ENCODE data around the gene DTD1. TPM values are rescaled to one million over a fixed set of nuclear protein-coding genes. Genes with fewer than 3 reads are reported as not detected.

Gene DTD1
- total RNA-seq, 1 experiment from 2014 or later, result 109 TPM

DNA sequence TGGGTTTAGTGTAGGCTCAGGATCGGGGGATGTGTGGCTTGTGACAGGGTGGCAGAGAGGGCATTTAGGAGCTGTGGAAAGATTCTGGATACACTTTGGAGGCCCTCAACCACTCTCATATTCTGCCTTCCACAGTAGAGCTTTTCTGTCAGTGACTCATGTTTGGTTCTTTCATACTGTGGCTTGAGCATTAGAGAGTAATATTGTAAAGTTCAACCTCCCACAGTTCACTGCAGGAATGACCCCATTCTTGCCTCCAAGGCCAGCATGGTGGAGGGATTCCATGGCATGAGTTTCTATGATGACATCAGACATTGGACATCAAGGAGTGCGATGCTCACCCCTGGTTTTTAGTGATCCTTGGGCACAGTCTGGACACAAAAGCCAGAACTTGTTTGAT, 50.9 kb downstream of the DTD1 start:
- no peak overlapping the region for H3K4me3 Mint-ChIP-seq (ENCODE audit: unreplicated experiment)
- no peaks in the 10 kb centered on the region for H3K36me3 ChIP-seq (ENCODE audit: control insufficient read depth, insufficient read depth, low read length)
- peaks cover 38% of the 10 kb centered on the region for H3K4me1 ChIP-seq
- peak overlapping the region; percentile 34 for H3K27ac Mint-ChIP-seq (ENCODE audit: unreplicated experiment)
- TF ChIP-seq, protein P1, sequence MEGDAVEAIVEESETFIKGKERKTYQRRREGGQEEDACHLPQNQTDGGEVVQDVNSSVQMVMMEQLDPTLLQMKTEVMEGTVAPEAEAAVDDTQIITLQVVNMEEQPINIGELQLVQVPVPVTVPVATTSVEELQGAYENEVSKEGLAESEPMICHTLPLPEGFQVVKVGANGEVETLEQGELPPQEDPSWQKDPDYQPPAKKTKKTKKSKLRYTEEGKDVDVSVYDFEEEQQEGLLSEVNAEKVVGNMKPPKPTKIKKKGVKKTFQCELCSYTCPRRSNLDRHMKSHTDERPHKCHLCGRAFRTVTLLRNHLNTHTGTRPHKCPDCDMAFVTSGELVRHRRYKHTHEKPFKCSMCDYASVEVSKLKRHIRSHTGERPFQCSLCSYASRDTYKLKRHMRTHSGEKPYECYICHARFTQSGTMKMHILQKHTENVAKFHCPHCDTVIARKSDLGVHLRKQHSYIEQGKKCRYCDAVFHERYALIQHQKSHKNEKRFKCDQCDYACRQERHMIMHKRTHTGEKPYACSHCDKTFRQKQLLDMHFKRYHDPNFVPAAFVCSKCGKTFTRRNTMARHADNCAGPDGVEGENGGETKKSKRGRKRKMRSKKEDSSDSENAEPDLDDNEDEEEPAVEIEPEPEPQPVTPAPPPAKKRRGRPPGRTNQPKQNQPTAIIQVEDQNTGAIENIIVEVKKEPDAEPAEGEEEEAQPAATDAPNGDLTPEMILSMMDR (IDR thresholded peaks at IDR 0.05; ENCODE audit: insufficient read depth in 1 of 2, low read depth in 1 of 2, low read length in 1 of 2, severe bottlenecking in 1 of 2, unreplicated experiment in 1 of 2), result no peak
- no peaks in the 10 kb centered on the region for H3K27me3 ChIP-seq (replicated peaks; ENCODE audit: control insufficient read depth, insufficient read depth, low read length)
- peaks cover 12% of the 10 kb centered on the region for H3K36me3 Mint-ChIP-seq (ENCODE audit: insufficient read depth, unreplicated experiment)
- no peak overlapping the region for H3K4me3 ChIP-seq (ENCODE audit: low read depth, low read length)
- POLR2A ChIA-PET, result no interaction called here
- intact Hi-C loops (cut with micrococcal nuclease; ENCODE audit: unreplicated experiment), result loop anchor here (10.0 kb wide), 3 partner anchors 56 to 224 kb away; no protein-coding TSS in a partner anchor
- CTCF ChIA-PET, result interaction anchor here (0.6 kb wide), 1 partner anchor 53 kb away, joined by 3 read pairs; no protein-coding TSS in a partner anchor
- no TSS peak for BruUV-seq (replicated peaks)
- no peaks in the 10 kb centered on the region for H3K27me3 Mint-ChIP-seq (ENCODE audit: insufficient read depth, unreplicated experiment)
- H3K9me3 Mint-ChIP-seq (ENCODE audit: unreplicated experiment), result peaks cover 14% of the 10 kb centered on the region
- no peaks in the 10 kb centered on the region for H3K9me3 ChIP-seq
- DNase-seq, result no peak
- H3K4me1 Mint-ChIP-seq (ENCODE audit: low read depth, unreplicated experiment), result peaks cover 35% of the 10 kb centered on the region

DNA sequence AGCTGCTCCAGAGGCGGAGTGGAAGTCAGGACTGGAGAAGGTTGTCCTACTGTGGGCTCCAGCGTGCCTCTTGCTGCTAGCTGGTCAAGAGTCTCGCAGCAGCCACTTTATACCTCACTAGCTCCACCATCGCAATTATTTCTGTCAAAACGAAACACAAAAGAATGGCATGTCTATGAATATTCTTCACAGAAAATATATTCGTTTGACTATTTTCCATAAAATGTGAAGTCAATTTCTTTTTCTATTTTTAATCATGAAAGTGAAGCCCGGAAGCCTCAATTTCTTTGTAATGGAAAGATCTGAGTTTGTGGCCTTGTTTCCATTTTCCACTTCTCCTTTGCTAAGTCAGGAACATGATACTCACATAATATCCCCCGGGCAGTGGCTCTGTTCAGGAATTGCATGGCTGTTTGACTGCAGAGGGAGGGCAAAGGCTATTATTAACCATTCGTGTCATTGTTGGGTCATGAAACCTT, 51.7 kb downstream of the DTD1 start:
- TF ChIP-seq, protein P1 (IDR thresholded peaks at IDR 0.05; ENCODE audit: insufficient read depth in 1 of 2, low read depth in 1 of 2, low read length in 1 of 2, severe bottlenecking in 1 of 2, unreplicated experiment in 1 of 2), result no peak
- intact Hi-C loops (cut with micrococcal nuclease; ENCODE audit: unreplicated experiment), result loop anchor here (10.0 kb wide), 3 partner anchors 55 to 225 kb away; no protein-coding TSS in a partner anchor
- H3K36me3 ChIP-seq (ENCODE audit: control insufficient read depth, insufficient read depth, low read length), result no peaks in the 10 kb centered on the region
- no peaks in the 10 kb centered on the region for H3K27me3 Mint-ChIP-seq (ENCODE audit: insufficient read depth, unreplicated experiment)
- H3K4me1 ChIP-seq, result peaks cover 30% of the 10 kb centered on the region
- H3K27me3 ChIP-seq (replicated peaks; ENCODE audit: control insufficient read depth, insufficient read depth, low read length), result no peaks in the 10 kb centered on the region
- peaks cover 13% of the 10 kb centered on the region for H3K36me3 Mint-ChIP-seq (ENCODE audit: insufficient read depth, unreplicated experiment)
- no peaks in the 10 kb centered on the region for H3K9me3 ChIP-seq
- ChIA-PET CTCF (no interaction called here), POLR2A (no interaction called here)
- H3K4me3 ChIP-seq (ENCODE audit: low read depth, low read length), result no peak overlapping the region
- DNase-seq, result no peak
- no peak overlapping the region for H3K27ac Mint-ChIP-seq (ENCODE audit: unreplicated experiment)
- H3K9me3 Mint-ChIP-seq (ENCODE audit: unreplicated experiment), result peaks cover 14% of the 10 kb centered on the region
- H3K4me1 Mint-ChIP-seq (ENCODE audit: low read depth, unreplicated experiment), result peaks cover 30% of the 10 kb centered on the region
- BruUV-seq (replicated peaks), result no TSS peak
- H3K4me3 Mint-ChIP-seq (ENCODE audit: unreplicated experiment), result no peak overlapping the region

- no peaks in the 10 kb centered on the region; the same call in 1 of the 2 replicates for H3K36me3 ChIP-seq (ENCODE audit: control insufficient read depth, insufficient read depth, low read length)
- H3K4me3 ChIP-seq (ENCODE audit: low read depth, low read length), result no peak overlapping the region
- H3K4me1 Mint-ChIP-seq (ENCODE audit: low read depth, unreplicated experiment), result peaks cover 20% of the 10 kb centered on the region
- no TSS peak for BruUV-seq (replicated peaks)
- intact Hi-C loops (cut with micrococcal nuclease; ENCODE audit: unreplicated experiment), result no loop called here
- H3K9me3 Mint-ChIP-seq (ENCODE audit: unreplicated experiment), result no peaks in the 10 kb centered on the region
- TF ChIP-seq, protein P1 (IDR thresholded peaks at IDR 0.05; ENCODE audit: insufficient read depth in 1 of 2, low read depth in 1 of 2, low read length in 1 of 2, severe bottlenecking in 1 of 2, unreplicated experiment in 1 of 2), result no peak
- H3K27me3 ChIP-seq (replicated peaks; ENCODE audit: control insufficient read depth, insufficient read depth, low read length), result no peaks in the 10 kb centered on the region
- no peaks in the 10 kb centered on the region for H3K9me3 ChIP-seq
- ChIA-PET POLR2A (interaction anchor here (0.7 kb wide), 1 partner anchor 328 kb away, joined by 3 read pairs; no protein-coding TSS in a partner anchor), CTCF (no interaction called here)
- no peak for DNase-seq
- H3K27me3 Mint-ChIP-seq (ENCODE audit: insufficient read depth, unreplicated experiment), result no peaks in the 10 kb centered on the region
- no peak overlapping the region for H3K4me3 Mint-ChIP-seq (ENCODE audit: unreplicated experiment)
- H3K27ac Mint-ChIP-seq (ENCODE audit: unreplicated experiment), result no peak overlapping the region
- peaks cover 13% of the 10 kb centered on the region for H3K36me3 Mint-ChIP-seq (ENCODE audit: insufficient read depth, unreplicated experiment)
- H3K4me1 ChIP-seq, result peaks cover 30% of the 10 kb centered on the region; the same call in 1 of the 2 replicates
These were observed 57.4 kb downstream of the DTD1 start for GRCh38 chr20:18645196-18645745.

Data from Caco-2 (cell line).